DOHH2 (cell line): Measurements from ENCODE around the gene ARIH1.

Experiments used
- H3F3A ChIP-seq: fragments of 200-600 bp; sonication (generic), shearing (Covaris generic); 2 replicates; pipeline ENCODE4 v1.6.0; 2016; ENCODE audit warnings: antibody characterized with exemption, mild to moderate bottlenecking; ENCODE audit not compliant: control insufficient read depth, insufficient read depth
- H3K27ac ChIP-seq: fragments of 200-600 bp; sonication (generic); 2 replicates; pipeline ENCODE4 v1.5.1; 2014; ENCODE audit warnings: low read depth, mild to moderate bottlenecking, low read length, moderate library complexity
- H3K27me3 ChIP-seq: fragments of 200-600 bp; sonication (generic); 2 replicates; pipeline ENCODE4 v1.6.1; 2014; ENCODE audit warnings: mild to moderate bottlenecking, low read length, mixed read lengths; ENCODE audit not compliant: control insufficient read depth
- H3K36me3 ChIP-seq: fragments of 200-600 bp; sonication (generic); 2 replicates; pipeline ENCODE4 v1.6.1; 2014; ENCODE audit warnings: mild to moderate bottlenecking, low read length, moderate library complexity, mixed read lengths; ENCODE audit not compliant: control insufficient read depth
- H3K4me1 ChIP-seq: fragments of 200-600 bp; sonication (generic); 2 replicates; pipeline ENCODE4 v1.6.1; 2014; ENCODE audit warnings: mild to moderate bottlenecking, low read length, mixed read lengths; ENCODE audit not compliant: control insufficient read depth
- H3K4me2 ChIP-seq: fragments of 200-600 bp; sonication (generic); 2 replicates; pipeline ENCODE4 v1.6.0; 2014; ENCODE audit warnings: mild to moderate bottlenecking, low read length, moderate library complexity
- H3K4me3 ChIP-seq: fragments of 200-600 bp; sonication (generic); 2 replicates; pipeline ENCODE4 v1.5.1; 2014; ENCODE audit warnings: mild to moderate bottlenecking, low read length, mixed read lengths
- H3K79me2 ChIP-seq: fragments of 200-600 bp; sonication (generic); 2 replicates; pipeline ENCODE4 v1.6.1; 2014; ENCODE audit warnings: mild to moderate bottlenecking, low read length, mixed read lengths; ENCODE audit not compliant: control insufficient read depth
- H3K9me2 ChIP-seq: fragments of 200-600 bp; sonication (generic); replicated peaks from 2 replicates; pipeline ENCODE4 v1.6.1; 2014; ENCODE audit warnings: mild to moderate bottlenecking, low read length, mixed read lengths; ENCODE audit not compliant: control insufficient read depth
- H3K9me3 ChIP-seq: fragments of 200-600 bp; sonication (generic); 2 replicates; pipeline ENCODE4 v1.6.1; 2014; ENCODE audit warnings: antibody characterized with exemption, low read length, mixed read lengths; ENCODE audit not compliant: control insufficient read depth, insufficient read depth
- H4K20me1 ChIP-seq: fragments of 200-600 bp; sonication (generic); 2 replicates; pipeline ENCODE4 v1.6.0; 2014; ENCODE audit warnings: low read depth, mild to moderate bottlenecking, antibody characterized with exemption, low read length, moderate library complexity; ENCODE audit not compliant: control insufficient read depth, insufficient read depth
- EZH2phosphoT487 ChIP-seq: fragments of 200-600 bp; sonication (generic); IDR thresholded peaks from 2 replicates; pipeline ENCODE4 v1.6.1; 2017; ENCODE audit warnings: borderline replicate concordance, mild to moderate bottlenecking, antibody characterized with exemption, low read length, moderate library complexity, mixed read lengths
- TF ChIP-seq, protein P1 (sequence below): fragments of 200-600 bp; sonication (generic); IDR thresholded peaks from one replicate; pipeline ENCODE4 v1.5.1; 2014; ENCODE audit warnings: antibody characterized with exemption, mild to moderate bottlenecking, low read depth, low read length; ENCODE audit not compliant: poor library complexity, severe bottlenecking

ARIH1 gene

GRCh38 chr15:72503147-72503546 lies 29.0 kb downstream of the ARIH1 start:
- Histone ChIP-seq H3K9me2 (no peaks in the 10 kb centered on the region), H3K9me3 (no peaks in the 10 kb centered on the region), H3K4me1 (no peaks in the 10 kb centered on the region), H3K36me3 (peaks cover 12% of the 10 kb centered on the region), H3F3A (no peaks in the 10 kb centered on the region), H3K79me2 (peaks cover 94% of the 10 kb centered on the region), H3K4me2 (no peak overlapping the region), H3K27me3 (no peaks in the 10 kb centered on the region), H4K20me1 (peaks cover 4% of the 10 kb centered on the region; the same call in 1 of the 2 replicates), H3K4me3 (no peak overlapping the region), H3K27ac (no peak overlapping the region)
- no peak for TF ChIP-seq EZH2phosphoT487
- TF ChIP-seq, protein P1, sequence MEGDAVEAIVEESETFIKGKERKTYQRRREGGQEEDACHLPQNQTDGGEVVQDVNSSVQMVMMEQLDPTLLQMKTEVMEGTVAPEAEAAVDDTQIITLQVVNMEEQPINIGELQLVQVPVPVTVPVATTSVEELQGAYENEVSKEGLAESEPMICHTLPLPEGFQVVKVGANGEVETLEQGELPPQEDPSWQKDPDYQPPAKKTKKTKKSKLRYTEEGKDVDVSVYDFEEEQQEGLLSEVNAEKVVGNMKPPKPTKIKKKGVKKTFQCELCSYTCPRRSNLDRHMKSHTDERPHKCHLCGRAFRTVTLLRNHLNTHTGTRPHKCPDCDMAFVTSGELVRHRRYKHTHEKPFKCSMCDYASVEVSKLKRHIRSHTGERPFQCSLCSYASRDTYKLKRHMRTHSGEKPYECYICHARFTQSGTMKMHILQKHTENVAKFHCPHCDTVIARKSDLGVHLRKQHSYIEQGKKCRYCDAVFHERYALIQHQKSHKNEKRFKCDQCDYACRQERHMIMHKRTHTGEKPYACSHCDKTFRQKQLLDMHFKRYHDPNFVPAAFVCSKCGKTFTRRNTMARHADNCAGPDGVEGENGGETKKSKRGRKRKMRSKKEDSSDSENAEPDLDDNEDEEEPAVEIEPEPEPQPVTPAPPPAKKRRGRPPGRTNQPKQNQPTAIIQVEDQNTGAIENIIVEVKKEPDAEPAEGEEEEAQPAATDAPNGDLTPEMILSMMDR = no peak

DNA sequence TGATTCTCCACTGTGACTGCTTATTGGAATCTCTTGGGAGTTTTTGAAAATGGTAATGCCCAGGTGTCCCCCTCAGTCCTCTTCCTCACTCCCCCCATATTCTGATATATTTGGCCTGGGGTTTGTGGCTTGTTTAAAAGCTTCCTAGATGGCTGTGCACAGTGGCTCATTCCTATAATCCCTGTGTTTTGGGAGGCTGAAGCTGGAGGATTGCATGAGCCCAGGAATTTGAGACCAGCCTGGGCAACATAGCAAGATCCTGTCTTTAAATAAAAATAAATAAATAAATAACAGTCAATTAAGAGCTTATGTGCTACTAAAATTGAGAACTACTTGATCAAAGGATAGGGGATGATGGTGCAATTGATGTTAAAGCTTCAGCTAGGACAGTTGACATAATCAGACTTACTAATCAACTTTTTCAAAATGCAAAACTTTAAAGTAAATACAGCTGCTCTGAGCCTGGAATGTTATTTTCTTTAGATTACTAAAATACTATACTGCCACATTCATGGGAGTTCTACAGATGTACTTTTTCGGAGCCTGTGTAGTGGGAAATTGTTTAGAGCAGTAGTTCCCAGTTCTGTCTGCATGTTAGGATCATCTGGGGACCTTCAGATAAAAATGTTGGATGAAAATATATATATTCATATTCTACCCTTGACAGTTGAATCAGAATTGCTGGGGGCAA lies 33.4 kb downstream of the ARIH1 start:
- Histone ChIP-seq H3K36me3 (no peaks in the 10 kb centered on the region), H3K4me3 (no peak overlapping the region), H3K79me2 (peaks cover 97% of the 10 kb centered on the region), H3K9me2 (no peaks in the 10 kb centered on the region), H3F3A (no peaks in the 10 kb centered on the region), H3K4me1 (no peaks in the 10 kb centered on the region), H3K9me3 (no peaks in the 10 kb centered on the region), H4K20me1 (no peaks in the 10 kb centered on the region), H3K27me3 (no peaks in the 10 kb centered on the region), H3K27ac (no peak overlapping the region), H3K4me2 (no peak overlapping the region)
- TF ChIP-seq, protein P1 = no peak
- TF ChIP-seq EZH2phosphoT487 = no peak

GRCh38 chr15:72509484-72509883 lies 35.4 kb downstream of the ARIH1 start:
- H3K27ac ChIP-seq = no peak overlapping the region
- no peaks in the 10 kb centered on the region for H3K9me3 ChIP-seq
- H3K27me3 ChIP-seq = no peaks in the 10 kb centered on the region
- no peaks in the 10 kb centered on the region for H3K4me1 ChIP-seq
- H3F3A ChIP-seq = no peaks in the 10 kb centered on the region
- no peaks in the 10 kb centered on the region for H4K20me1 ChIP-seq
- TF ChIP-seq, protein P1 = no peak
- TF ChIP-seq EZH2phosphoT487 = no peak
- H3K9me2 ChIP-seq = no peaks in the 10 kb centered on the region
- H3K4me3 ChIP-seq = no peak overlapping the region
- peaks cover 4% of the 10 kb centered on the region for H3K36me3 ChIP-seq
- H3K79me2 ChIP-seq = peaks cover 95% of the 10 kb centered on the region
- no peak overlapping the region for H3K4me2 ChIP-seq
